ENCODE measurements around the gene SRPK3.

Gene SRPK3

DNA sequence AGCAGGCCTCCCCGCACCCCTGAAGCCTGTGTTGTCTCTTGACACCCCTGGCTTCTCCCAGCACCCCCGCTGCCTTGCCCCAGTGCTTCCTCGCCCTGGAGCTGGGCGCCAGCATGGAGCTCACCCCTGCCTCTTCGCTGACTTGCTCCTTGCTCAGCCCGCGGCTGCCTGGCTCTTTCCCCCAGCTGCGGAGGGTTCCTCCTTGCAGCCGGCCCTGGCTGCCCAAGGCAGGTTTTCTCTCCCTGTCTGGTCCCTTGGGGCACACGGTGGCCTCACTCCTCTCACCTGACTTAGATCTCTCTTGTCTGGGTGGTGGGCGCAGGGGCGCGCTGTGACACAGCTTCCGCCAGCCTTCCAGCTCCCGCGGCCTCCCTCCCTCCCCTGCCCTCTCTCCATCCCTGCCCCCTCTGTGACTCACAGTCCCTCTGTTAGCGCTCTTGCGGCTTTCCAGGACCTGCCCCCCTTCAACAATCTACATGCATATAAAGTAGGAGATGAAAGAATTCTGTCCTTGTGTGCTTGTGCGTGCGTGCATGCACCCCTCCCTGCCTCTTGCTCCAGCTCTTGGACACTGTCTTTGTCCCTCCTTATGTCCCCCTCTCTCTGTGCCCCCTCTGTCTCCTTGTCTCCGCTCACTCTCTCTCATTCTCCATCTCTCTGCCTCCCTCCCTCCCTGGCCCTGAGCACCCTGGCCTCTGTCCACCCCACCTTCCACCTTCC lies 14.6 kb upstream of the SRPK3 start:
- Histone ChIP-seq H3K9me3 (ENCODE audit: control insufficient read depth, insufficient read depth, low read length) (peaks cover 28% of the 10 kb centered on the region; the same call in 1 of the 2 replicates), H3K4me3 (ENCODE audit: low read depth, low read length) (no peak overlapping the region), H3K27ac (ENCODE audit: low read depth, low read length) (no peak overlapping the region), H3K36me3 (ENCODE audit: control insufficient read depth, insufficient read depth, low read length) (no peaks in the 10 kb centered on the region), H3K27me3 (ENCODE audit: control insufficient read depth, insufficient read depth, low read length) (no peaks in the 10 kb centered on the region), H3K9ac (ENCODE audit: low read depth, low read length) (no peak overlapping the region), H3K4me1 (ENCODE audit: control insufficient read depth, insufficient read depth, low read length) (no peaks in the 10 kb centered on the region)

DNA sequence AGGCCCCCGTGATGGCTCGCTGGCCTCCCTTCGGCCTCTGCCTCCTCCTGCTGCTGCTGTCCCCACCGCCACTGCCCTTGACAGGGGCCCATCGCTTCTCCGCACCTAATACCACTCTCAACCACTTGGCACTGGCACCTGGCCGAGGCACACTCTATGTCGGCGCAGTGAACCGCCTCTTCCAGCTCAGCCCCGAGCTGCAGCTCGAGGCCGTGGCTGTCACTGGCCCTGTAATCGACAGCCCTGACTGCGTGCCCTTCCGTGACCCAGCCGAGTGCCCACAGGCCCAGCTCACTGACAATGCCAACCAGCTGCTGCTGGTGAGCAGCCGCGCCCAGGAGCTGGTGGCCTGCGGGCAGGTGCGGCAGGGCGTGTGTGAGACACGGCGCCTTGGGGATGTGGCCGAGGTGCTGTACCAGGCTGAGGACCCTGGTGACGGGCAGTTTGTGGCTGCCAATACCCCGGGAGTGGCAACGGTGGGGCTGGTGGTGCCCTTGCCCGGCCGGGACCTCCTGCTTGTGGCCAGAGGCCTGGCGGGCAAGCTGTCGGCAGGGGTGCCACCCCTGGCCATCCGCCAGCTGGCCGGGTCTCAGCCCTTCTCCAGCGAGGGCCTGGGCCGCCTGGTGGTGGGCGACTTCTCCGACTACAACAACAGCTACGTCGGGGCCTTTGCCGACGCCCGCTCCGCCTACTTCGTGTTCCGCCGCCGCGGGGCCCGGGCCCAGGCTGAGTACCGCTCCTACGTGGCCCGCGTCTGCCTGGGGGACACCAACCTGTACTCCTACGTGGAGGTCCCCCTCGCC lies 13.8 kb upstream of the SRPK3 start:
- no peaks in the 10 kb centered on the region for H3K4me1 ChIP-seq (ENCODE audit: control insufficient read depth, insufficient read depth, low read length)
- no peak overlapping the region for H3K27ac ChIP-seq (ENCODE audit: low read depth, low read length)
- no peak overlapping the region for H3K4me3 ChIP-seq (ENCODE audit: low read depth, low read length)
- no peaks in the 10 kb centered on the region for H3K36me3 ChIP-seq (ENCODE audit: control insufficient read depth, insufficient read depth, low read length)
- H3K9ac ChIP-seq (ENCODE audit: low read depth, low read length) = no peak overlapping the region
- H3K9me3 ChIP-seq (ENCODE audit: control insufficient read depth, insufficient read depth, low read length) = peaks cover 28% of the 10 kb centered on the region; the same call in 1 of the 2 replicates
- no peaks in the 10 kb centered on the region for H3K27me3 ChIP-seq (ENCODE audit: control insufficient read depth, insufficient read depth, low read length)

DNA sequence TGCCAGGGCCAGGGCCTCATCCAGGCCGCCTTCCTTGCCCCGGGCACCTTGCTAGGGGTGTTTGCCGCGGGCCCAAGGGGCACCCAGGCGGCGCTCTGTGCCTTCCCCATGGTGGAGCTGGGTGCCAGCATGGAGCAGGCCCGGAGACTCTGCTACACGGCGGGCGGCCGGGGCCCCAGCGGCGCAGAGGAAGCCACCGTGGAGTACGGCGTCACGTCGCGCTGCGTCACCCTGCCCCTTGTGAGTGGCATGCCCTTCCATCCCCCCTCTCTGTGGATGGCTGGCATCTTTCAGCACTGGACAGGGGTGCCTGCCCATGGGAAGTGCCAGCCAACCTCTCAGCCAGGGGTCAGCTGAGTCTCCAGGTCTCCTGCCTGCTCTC lies 13.2 kb upstream of the SRPK3 start:
- no peak overlapping the region for H3K27ac ChIP-seq (ENCODE audit: low read depth, low read length)
- no peaks in the 10 kb centered on the region for H3K36me3 ChIP-seq (ENCODE audit: control insufficient read depth, insufficient read depth, low read length)
- H3K27me3 ChIP-seq (ENCODE audit: control insufficient read depth, insufficient read depth, low read length) = no peaks in the 10 kb centered on the region
- no peaks in the 10 kb centered on the region for H3K4me1 ChIP-seq (ENCODE audit: control insufficient read depth, insufficient read depth, low read length)
- no peak overlapping the region for H3K9ac ChIP-seq (ENCODE audit: low read depth, low read length)
- peaks cover 29% of the 10 kb centered on the region; the same call in 1 of the 2 replicates for H3K9me3 ChIP-seq (ENCODE audit: control insufficient read depth, insufficient read depth, low read length)
- H3K4me3 ChIP-seq (ENCODE audit: low read depth, low read length) = no peak overlapping the region

DNA sequence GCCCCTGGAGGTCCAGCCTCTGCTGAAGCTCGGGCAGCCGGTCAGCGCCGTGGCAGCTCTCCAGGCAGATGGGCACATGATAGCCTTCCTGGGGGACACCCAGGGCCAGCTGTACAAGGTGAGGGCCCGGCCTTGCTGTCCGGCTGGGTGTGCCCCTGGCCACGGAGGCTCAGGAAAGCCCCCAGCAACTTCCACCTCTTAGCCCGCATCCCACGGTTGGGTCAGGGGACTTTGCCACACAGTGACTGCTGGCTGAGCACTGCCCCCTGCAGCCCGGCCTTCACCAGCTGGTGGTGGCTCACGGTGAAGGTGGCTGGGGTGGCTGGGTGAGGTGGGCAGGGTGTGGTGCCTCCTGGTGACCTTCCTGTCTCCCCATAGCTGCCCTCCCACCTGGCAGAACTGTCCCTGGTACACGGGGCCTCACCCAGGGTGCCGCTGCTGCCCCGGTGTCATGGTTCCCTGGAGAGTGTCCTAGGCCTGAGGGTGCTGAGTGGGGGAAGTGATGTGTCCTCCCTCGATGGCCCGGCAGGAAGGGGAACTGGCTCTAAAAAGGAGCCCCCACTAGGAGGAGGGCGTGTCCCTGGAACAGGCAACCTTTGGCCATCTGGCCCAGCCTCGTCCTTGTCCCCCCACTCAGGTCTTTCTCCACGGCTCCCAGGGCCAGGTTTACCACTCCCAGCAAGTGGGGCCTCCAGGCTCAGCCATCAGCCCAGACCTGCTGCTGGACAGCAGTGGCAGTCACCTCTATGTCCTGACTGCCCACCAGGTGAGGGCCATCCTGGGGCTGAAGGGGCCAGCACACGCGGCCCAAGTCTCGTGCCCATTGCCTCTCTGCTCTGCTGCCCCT lies 12.3 kb upstream of the SRPK3 start:
- Histone ChIP-seq H3K27ac (ENCODE audit: low read depth, low read length) (no peak overlapping the region), H3K9me3 (ENCODE audit: control insufficient read depth, insufficient read depth, low read length) (peaks cover 28% of the 10 kb centered on the region; the same call in 1 of the 2 replicates), H3K4me3 (ENCODE audit: low read depth, low read length) (no peak overlapping the region), H3K4me1 (ENCODE audit: control insufficient read depth, insufficient read depth, low read length) (no peaks in the 10 kb centered on the region), H3K9ac (ENCODE audit: low read depth, low read length) (no peak overlapping the region), H3K36me3 (ENCODE audit: control insufficient read depth, insufficient read depth, low read length) (no peaks in the 10 kb centered on the region), H3K27me3 (ENCODE audit: control insufficient read depth, insufficient read depth, low read length) (no peaks in the 10 kb centered on the region)

DNA sequence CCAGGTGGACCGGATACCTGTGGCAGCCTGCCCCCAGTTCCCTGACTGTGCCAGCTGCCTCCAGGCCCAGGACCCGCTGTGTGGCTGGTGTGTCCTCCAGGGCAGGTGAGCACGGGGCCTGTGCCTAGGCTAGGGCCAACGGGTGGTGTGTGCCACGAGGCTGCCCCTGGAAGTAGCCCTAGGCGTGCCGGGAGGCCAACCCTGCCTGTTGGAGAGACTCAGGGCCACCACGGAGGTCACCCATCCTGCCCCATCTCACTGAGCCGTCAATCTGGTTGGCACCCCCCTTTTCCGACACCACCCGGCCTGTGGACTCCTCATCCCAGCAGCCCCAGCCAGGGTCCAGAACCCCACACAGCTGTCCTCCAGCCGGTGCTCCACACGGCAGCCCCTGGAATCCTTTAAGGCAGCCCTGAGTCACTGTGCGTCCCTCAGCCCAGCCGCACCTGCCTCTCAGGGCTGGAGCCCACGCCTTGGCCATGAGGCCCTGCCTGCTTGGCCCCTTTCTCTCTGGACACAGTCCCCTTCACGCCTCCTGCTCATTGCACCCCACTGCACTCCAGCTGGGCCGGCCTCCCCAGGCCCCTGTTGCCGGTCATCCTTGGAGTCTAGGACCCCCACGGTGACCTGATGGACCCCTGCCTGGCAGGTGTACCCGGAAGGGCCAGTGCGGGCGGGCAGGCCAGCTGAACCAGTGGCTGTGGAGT lies 11.5 kb upstream of the SRPK3 start:
- no peaks in the 10 kb centered on the region for H3K27me3 ChIP-seq (ENCODE audit: control insufficient read depth, insufficient read depth, low read length)
- peaks cover 28% of the 10 kb centered on the region; the same call in 1 of the 2 replicates for H3K9me3 ChIP-seq (ENCODE audit: control insufficient read depth, insufficient read depth, low read length)
- H3K27ac ChIP-seq (ENCODE audit: low read depth, low read length) = no peak overlapping the region

DNA sequence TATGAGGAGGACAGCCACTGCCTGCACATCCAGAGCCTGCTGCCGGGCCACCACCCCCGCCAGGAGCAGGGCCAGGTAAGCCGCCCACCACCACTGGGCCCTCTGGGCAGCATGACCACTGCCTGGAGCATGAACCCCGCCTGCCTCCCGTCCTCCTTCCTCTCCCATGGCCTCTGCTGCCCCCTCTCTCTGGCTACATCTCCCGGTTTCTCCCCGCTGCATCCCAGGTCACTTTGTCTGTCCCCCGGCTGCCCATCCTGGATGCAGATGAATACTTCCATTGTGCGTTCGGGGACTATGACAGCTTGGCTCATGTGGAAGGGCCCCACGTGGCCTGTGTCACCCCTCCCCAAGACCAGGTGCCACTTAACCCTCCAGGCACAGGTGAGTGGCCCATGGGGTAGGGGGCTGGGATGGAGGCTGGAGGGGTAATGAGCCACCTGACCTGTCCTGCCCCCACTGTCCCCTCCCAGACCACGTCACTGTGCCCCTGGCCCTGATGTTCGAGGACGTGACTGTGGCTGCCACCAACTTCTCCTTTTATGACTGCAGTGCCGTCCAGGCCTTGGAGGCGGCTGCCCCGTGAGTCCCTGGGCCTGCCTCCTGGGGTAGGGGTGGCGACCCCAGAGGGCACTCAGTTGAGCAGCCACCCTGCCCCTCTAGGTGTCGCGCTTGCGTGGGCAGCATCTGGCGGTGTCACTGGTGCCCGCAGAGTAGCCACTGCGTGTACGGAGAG lies 10.8 kb upstream of the SRPK3 start:
- Histone ChIP-seq H3K27ac (ENCODE audit: low read depth, low read length) (no peak overlapping the region), H3K4me3 (ENCODE audit: low read depth, low read length) (no peak overlapping the region), H3K27me3 (ENCODE audit: control insufficient read depth, insufficient read depth, low read length) (no peaks in the 10 kb centered on the region), H3K9ac (ENCODE audit: low read depth, low read length) (no peak overlapping the region), H3K9me3 (ENCODE audit: control insufficient read depth, insufficient read depth, low read length) (peaks cover 28% of the 10 kb centered on the region; the same call in 1 of the 2 replicates), H3K4me1 (ENCODE audit: control insufficient read depth, insufficient read depth, low read length) (no peaks in the 10 kb centered on the region), H3K36me3 (ENCODE audit: control insufficient read depth, insufficient read depth, low read length) (no peaks in the 10 kb centered on the region)

More for the DNA sequence above, 11.5 kb upstream of the SRPK3 start:
- H3K36me3 ChIP-seq (ENCODE audit: control insufficient read depth, insufficient read depth, low read length) = no peaks in the 10 kb centered on the region
- H3K4me3 ChIP-seq (ENCODE audit: low read depth, low read length) = no peak overlapping the region
- no peaks in the 10 kb centered on the region for H3K4me1 ChIP-seq (ENCODE audit: control insufficient read depth, insufficient read depth, low read length)
- H3K9ac ChIP-seq (ENCODE audit: low read depth, low read length) = no peak overlapping the region

DNA sequence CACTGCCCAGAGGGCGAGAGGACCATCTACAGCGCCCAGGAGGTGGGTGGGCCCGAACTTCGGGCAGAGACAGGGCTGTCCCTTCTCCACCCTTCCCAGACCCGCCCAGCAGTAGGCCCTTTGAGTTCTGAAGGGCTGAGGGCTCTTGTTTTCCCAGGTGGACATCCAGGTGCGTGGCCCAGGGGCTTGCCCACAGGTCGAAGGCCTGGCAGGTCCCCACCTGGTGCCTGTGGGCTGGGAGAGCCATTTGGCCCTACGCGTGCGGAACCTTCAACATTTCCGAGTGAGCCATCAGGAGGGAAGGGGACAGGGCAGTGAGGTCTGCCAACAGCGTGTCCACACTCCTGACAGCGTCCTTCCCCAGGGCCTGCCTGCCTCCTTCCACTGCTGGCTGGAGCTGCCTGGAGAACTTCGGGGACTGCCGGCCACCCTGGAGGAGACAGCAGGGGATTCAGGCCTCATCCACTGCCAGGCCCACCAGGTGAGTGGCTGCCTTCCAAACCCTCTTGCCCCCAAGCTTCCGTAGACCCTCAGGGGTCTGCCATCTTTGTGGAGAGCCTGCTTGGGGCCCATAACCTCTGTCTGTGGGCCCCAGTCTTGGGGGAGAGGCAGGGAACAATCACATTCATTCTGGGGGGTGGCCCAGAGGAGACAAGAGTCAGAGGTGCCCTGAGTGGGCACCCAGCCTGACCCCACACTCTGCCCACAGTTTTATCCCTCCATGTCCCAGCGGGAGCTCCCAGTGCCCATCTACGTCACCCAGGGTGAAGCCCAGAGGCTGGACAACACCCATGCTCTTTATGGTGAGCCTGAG lies 10.0 kb upstream of the SRPK3 start:
- no peak overlapping the region for H3K9ac ChIP-seq (ENCODE audit: low read depth, low read length)
- H3K36me3 ChIP-seq (ENCODE audit: control insufficient read depth, insufficient read depth, low read length) = no peaks in the 10 kb centered on the region
- no peaks in the 10 kb centered on the region for H3K27me3 ChIP-seq (ENCODE audit: control insufficient read depth, insufficient read depth, low read length)
- H3K9me3 ChIP-seq (ENCODE audit: control insufficient read depth, insufficient read depth, low read length) = peaks cover 28% of the 10 kb centered on the region; the same call in 1 of the 2 replicates
- H3K4me1 ChIP-seq (ENCODE audit: control insufficient read depth, insufficient read depth, low read length) = no peaks in the 10 kb centered on the region
- no peak overlapping the region for H3K27ac ChIP-seq (ENCODE audit: low read depth, low read length)
- H3K4me3 ChIP-seq (ENCODE audit: low read depth, low read length) = no peak overlapping the region

DNA sequence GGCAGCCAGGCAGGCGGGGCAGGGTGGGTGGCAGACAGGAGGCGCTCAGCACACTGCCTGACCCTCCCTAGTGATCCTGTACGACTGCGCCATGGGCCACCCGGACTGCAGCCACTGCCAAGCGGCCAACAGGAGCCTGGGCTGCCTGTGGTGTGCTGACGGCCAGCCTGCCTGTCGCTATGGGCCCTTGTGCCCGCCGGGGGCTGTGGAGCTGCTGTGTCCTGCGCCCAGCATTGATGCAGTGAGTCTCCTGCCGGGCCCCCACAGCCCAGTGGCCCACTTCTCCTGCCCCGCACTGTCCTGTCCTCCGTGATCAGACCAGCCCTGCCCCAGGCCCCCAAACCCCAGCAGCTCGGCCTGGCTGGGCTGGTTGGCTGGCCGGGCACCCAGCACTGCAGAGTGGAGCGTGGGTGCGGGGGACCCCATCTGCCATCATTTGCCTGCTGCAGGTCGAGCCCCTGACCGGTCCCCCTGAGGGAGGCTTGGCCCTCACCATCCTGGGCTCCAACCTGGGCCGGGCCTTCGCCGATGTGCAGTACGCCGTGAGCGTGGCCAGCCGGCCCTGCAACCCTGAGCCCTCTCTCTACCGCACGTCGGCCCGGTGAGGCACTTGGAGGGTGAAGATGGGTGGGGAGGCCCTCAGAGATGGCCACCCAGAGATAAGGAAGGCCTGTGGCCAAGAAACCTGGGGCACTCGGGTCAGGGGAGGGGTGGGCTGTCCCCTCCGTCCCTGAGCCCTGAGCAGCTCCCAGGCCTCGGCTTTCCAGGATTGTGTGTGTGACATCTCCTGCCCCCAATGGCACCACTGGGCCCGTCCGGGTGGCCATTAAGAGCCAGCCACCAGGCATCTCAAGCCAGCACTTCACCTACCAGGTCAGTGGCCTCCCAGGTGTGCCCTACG lies 9.2 kb upstream of the SRPK3 start:
- Histone ChIP-seq H3K9ac (ENCODE audit: low read depth, low read length) (no peak overlapping the region), H3K4me3 (ENCODE audit: low read depth, low read length) (no peak overlapping the region), H3K27ac (ENCODE audit: low read depth, low read length) (no peak overlapping the region), H3K27me3 (ENCODE audit: control insufficient read depth, insufficient read depth, low read length) (no peaks in the 10 kb centered on the region), H3K36me3 (ENCODE audit: control insufficient read depth, insufficient read depth, low read length) (no peaks in the 10 kb centered on the region), H3K9me3 (ENCODE audit: control insufficient read depth, insufficient read depth, low read length) (peaks cover 28% of the 10 kb centered on the region; the same call in 1 of the 2 replicates), H3K4me1 (ENCODE audit: control insufficient read depth, insufficient read depth, low read length) (no peaks in the 10 kb centered on the region)
